ENCODE data around the gene TNNI2.
A peak's percentile ranks its signal among the peaks of the same experiment; 100 is the strongest.

The TNNI2 gene

GRCh38 chr11:1837171-1838076 lies 1.4 kb upstream of the TNNI2 start:
- no peak for TF ChIP-seq EZH2phosphoT487 (IDR thresholded peaks at IDR 0.05; ENCODE audit: low read length)
- TF ChIP-seq CTCF (IDR thresholded peaks at IDR 0.05; ENCODE audit: low read length) = peak; percentile 73
- Histone ChIP-seq H3F3A (ENCODE audit: insufficient read depth, low read length) (no peaks in the 10 kb centered on the region), H3K79me2 (ENCODE audit: low read length) (no peaks in the 10 kb centered on the region), H3K4me3 (ENCODE audit: low read length) (no peak overlapping the region), H3K4me2 (ENCODE audit: low read depth, low read length) (no peak overlapping the region), H4K20me1 (ENCODE audit: insufficient read depth, low read length) (no peaks in the 10 kb centered on the region), H3K27me3 (replicated peaks; ENCODE audit: insufficient read depth, low read length) (peaks cover 52% of the 10 kb centered on the region), H3K4me1 (ENCODE audit: low read length) (no peaks in the 10 kb centered on the region), H3K9ac (ENCODE audit: low read length) (no peak overlapping the region), H3K36me3 (replicated peaks; ENCODE audit: insufficient read depth, low read length) (no peaks in the 10 kb centered on the region), H3K27ac (ENCODE audit: low read length) (no peak overlapping the region), H2AFZ (ENCODE audit: low read length) (no peak overlapping the region), H3K9me2 (replicated peaks; ENCODE audit: insufficient read depth, low read length) (no peaks in the 10 kb centered on the region), H3K9me3 (replicated peaks; ENCODE audit: insufficient read depth, low read length) (no peaks in the 10 kb centered on the region)
- DNase-seq = peak; percentile 43

- Histone ChIP-seq H2AFZ (ENCODE audit: low read length) (no peak overlapping the region), H3K79me2 (ENCODE audit: low read length) (no peaks in the 10 kb centered on the region), H3K36me3 (replicated peaks; ENCODE audit: insufficient read depth, low read length) (no peaks in the 10 kb centered on the region), H3K9ac (ENCODE audit: low read length) (no peak overlapping the region), H3K9me3 (replicated peaks; ENCODE audit: insufficient read depth, low read length) (no peaks in the 10 kb centered on the region), H3K27me3 (replicated peaks; ENCODE audit: insufficient read depth, low read length) (peaks cover 50% of the 10 kb centered on the region), H3K27ac (ENCODE audit: low read length) (no peak overlapping the region), H3K9me2 (replicated peaks; ENCODE audit: insufficient read depth, low read length) (no peaks in the 10 kb centered on the region), H3K4me2 (ENCODE audit: low read depth, low read length) (no peak overlapping the region), H4K20me1 (ENCODE audit: insufficient read depth, low read length) (no peaks in the 10 kb centered on the region), H3F3A (ENCODE audit: insufficient read depth, low read length) (no peaks in the 10 kb centered on the region), H3K4me1 (ENCODE audit: low read length) (no peaks in the 10 kb centered on the region), H3K4me3 (ENCODE audit: low read length) (no peak overlapping the region)
- TF ChIP-seq EZH2 (optimal IDR thresholded peaks at IDR 0.05; ENCODE audit: low read depth, low read length) (no peak), EZH2phosphoT487 (IDR thresholded peaks at IDR 0.05; ENCODE audit: low read length) (no peak), CTCF (IDR thresholded peaks at IDR 0.05; ENCODE audit: low read length) (no peak)
- no peak for DNase-seq
Measured at GRCh38 chr11:1838077-1838425, 730 bp upstream of the TNNI2 start.

- no peaks in the 10 kb centered on the region for H3F3A ChIP-seq (ENCODE audit: insufficient read depth, low read length)
- H3K79me2 ChIP-seq (ENCODE audit: low read length) = no peaks in the 10 kb centered on the region
- no peaks in the 10 kb centered on the region for H3K9me2 ChIP-seq (replicated peaks; ENCODE audit: insufficient read depth, low read length)
- no peaks in the 10 kb centered on the region for H4K20me1 ChIP-seq (ENCODE audit: insufficient read depth, low read length)
- no peaks in the 10 kb centered on the region for H3K36me3 ChIP-seq (replicated peaks; ENCODE audit: insufficient read depth, low read length)
- no peak overlapping the region for H3K4me2 ChIP-seq (ENCODE audit: low read depth, low read length)
- no peak overlapping the region for H3K4me3 ChIP-seq (ENCODE audit: low read length)
- no peaks in the 10 kb centered on the region for H3K4me1 ChIP-seq (ENCODE audit: low read length)
- peaks cover 50% of the 10 kb centered on the region for H3K27me3 ChIP-seq (replicated peaks; ENCODE audit: insufficient read depth, low read length)
- H2AFZ ChIP-seq (ENCODE audit: low read length) = no peak overlapping the region
- H3K9me3 ChIP-seq (replicated peaks; ENCODE audit: insufficient read depth, low read length) = no peaks in the 10 kb centered on the region
- no peak overlapping the region for H3K9ac ChIP-seq (ENCODE audit: low read length)
- TF ChIP-seq EZH2 (optimal IDR thresholded peaks at IDR 0.05; ENCODE audit: low read depth, low read length) (no peak), EZH2phosphoT487 (IDR thresholded peaks at IDR 0.05; ENCODE audit: low read length) (no peak), CTCF (IDR thresholded peaks at IDR 0.05; ENCODE audit: low read length) (no peak)
- no peak overlapping the region for H3K27ac ChIP-seq (ENCODE audit: low read length)
- DNase-seq = no peak
Measured at GRCh38 chr11:1839204-1839923, 583 bp downstream of the TNNI2 start.
